Upper lobe of left lung (tissue), 4 donors: ENCODE measurements around the gene AKAP12.

Experiments used
- CTCF ChIP-seq, 6 experiments: fragments of 450-650 bp in 4 of 6; fragments of 200-600 bp in 2 of 6; sonication (generic) in 2 of 6; IDR thresholded peaks; one replicate each; pipeline ENCODE4 v1.5.1; 2016 to 2019; ENCODE audit warnings: antibody characterized with exemption in 6 of 6
- POLR2A ChIP-seq, 4 donors: fragments of 450-650 bp; IDR thresholded peaks; one replicate each; pipeline ENCODE4 v1.5.1; 2016 to 2017; ENCODE audit warnings: antibody characterized with exemption in 4 of 4, mild to moderate bottlenecking in 2 of 4

GRCh38 chr6:151191527-151191926, 48.2 kb upstream of the AKAP12 start:
- TF ChIP-seq CTCF (IDR thresholded peaks at IDR 0.05) = no peak
- TF ChIP-seq POLR2A (IDR thresholded peaks at IDR 0.05) = no peak
